Measurements from ENCODE around the gene TLN1.

- no peak for TF ChIP-seq CTCF (IDR thresholded peaks at IDR 0.05)
- no peak for TF ChIP-seq ZFX (IDR thresholded peaks at IDR 0.05; ENCODE audit: borderline replicate concordance)
These were observed 34.5 kb downstream of the TLN1 start for GRCh38 chr9:35697486-35697885.

All from 22Rv1 (cell line).